GM12891 (cell line): ENCODE data around the gene PNPLA2.

Source experiments
- POLR2A ChIP-seq: IDR thresholded peaks from 2 replicates; pipeline ENCODE4 v1.6.1; 2011; ENCODE audit warnings: low read depth, low read length, control low read depth
- POLR2AphosphoS5 ChIP-seq: IDR thresholded peaks from 2 replicates; pipeline ENCODE4 v1.6.1; 2011; ENCODE audit warnings: low read depth, low read length, control low read depth
- POU2F2 ChIP-seq: IDR thresholded peaks from 2 replicates; pipeline ENCODE4 v1.6.1; 2011; ENCODE audit warnings: low read depth, mild to moderate bottlenecking, control low read depth, low read length, moderate library complexity

DNA sequence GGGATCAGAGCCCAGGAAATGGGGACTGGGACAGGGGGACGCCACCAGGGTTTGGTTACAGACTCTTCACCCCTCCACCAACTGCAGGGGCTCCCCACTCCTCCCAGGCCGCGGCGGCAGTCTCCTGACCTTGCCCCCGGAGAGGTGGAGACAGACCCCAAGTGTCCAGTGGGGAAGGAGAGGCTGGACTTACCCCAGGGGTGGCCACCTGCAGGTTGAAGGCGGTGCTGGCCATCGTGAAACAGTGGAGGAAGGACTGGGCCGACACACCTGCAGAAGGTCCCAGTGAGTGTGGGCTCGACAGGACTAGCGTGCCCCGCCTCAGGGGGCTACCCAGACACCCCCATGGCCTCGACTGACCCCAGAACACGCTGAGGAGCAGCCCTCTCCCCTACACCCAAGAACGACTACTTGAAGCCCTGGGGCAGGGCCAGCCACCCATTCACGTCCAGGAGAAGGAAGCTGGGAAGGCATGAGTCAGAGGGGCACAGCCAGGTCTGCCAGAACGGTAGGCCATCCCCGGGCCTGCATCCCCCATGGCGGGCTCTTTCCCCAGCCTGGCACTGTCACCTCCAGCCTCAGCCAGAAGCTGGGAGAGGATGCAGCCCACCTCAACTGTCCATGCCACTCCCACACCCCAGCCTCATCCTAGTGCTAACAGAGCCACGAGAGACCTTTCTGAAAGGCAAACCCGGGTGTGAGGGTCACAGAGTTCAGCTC lies 43.7 kb upstream of the PNPLA2 start:
- TF ChIP-seq POLR2AphosphoS5 = no peak
- TF ChIP-seq POLR2A = no peak; the same call in 1 of the 2 replicates
- TF ChIP-seq POU2F2 = no peak
